HL-60 (cell line): ENCODE measurements around the gene ADAMTS13.
A peak's percentile ranks its signal among the peaks of the same experiment; 100 is the strongest.

Experiments used
- POLR2AphosphoS5 ChIP-seq: IDR thresholded peaks from 2 replicates; pipeline ENCODE4 v1.6.1; 2012; ENCODE audit warnings: low read depth
- REST ChIP-seq: IDR thresholded peaks from 2 replicates; pipeline ENCODE4 v1.6.1; 2012; ENCODE audit warnings: low read depth; ENCODE audit not compliant: insufficient replicate concordance

GRCh38 chr9:133474215-133474614 lies 52.0 kb downstream of the ADAMTS13 start:
- TF ChIP-seq POLR2AphosphoS5 (peak; percentile 89; the same call in 1 of the 2 replicates), REST (no peak)
